ENCODE measurements around the gene HCRTR1.

DNA sequence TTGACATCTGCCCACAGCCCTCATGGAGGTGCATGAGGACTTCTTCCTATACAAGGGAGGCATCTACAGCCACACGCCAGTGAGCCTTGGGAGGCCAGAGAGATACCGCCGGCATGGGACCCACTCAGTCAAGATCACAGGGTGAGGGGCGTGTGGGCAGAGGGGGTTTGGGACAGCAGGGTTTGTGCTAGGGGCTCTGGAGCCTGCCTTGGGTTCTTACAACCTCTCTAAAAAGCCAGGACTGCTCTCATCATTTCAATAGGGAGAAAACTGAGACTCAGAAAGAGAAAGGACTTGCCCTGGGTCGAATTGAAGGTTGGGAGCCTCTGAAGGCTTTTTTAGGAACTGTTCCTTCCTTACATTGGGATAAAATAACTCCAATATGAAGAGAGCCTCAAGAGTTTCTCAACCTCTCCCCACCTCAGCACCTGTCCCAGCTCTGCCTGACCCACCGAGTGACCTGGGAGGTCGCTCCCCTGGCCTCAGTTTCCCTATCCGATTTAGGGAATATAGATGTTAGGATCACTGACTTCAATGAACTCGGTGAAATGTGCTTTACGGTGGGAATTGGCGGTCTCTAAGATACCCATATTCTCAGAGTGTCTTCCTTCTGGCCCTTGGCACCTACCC is 31.6 kb upstream of the HCRTR1 start:
- TF ChIP-seq, protein P1, sequence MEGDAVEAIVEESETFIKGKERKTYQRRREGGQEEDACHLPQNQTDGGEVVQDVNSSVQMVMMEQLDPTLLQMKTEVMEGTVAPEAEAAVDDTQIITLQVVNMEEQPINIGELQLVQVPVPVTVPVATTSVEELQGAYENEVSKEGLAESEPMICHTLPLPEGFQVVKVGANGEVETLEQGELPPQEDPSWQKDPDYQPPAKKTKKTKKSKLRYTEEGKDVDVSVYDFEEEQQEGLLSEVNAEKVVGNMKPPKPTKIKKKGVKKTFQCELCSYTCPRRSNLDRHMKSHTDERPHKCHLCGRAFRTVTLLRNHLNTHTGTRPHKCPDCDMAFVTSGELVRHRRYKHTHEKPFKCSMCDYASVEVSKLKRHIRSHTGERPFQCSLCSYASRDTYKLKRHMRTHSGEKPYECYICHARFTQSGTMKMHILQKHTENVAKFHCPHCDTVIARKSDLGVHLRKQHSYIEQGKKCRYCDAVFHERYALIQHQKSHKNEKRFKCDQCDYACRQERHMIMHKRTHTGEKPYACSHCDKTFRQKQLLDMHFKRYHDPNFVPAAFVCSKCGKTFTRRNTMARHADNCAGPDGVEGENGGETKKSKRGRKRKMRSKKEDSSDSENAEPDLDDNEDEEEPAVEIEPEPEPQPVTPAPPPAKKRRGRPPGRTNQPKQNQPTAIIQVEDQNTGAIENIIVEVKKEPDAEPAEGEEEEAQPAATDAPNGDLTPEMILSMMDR (IDR thresholded peaks at IDR 0.05) = no peak
- TF ChIP-seq POLR2A (IDR thresholded peaks at IDR 0.05) = no peak
- TF ChIP-seq EP300 (IDR thresholded peaks at IDR 0.05) = no peak
- TF ChIP-seq POLR2AphosphoS5 (IDR thresholded peaks at IDR 0.05) = no peak
